ENCODE measurements around the gene FHL3. TPM values are rescaled to one million over a fixed set of nuclear protein-coding genes. Genes with fewer than 3 reads are reported as not detected.
A peak's percentile ranks its signal among the peaks of the same experiment; 100 is the strongest.

The FHL3 gene
- total and polyA plus RNA-seq, 9 of the 15 experiments (the other 6 are each of a cell fraction or from before 2014, with no cell fraction given), result 6.1 to 144 (median 34.1) TPM

DNA sequence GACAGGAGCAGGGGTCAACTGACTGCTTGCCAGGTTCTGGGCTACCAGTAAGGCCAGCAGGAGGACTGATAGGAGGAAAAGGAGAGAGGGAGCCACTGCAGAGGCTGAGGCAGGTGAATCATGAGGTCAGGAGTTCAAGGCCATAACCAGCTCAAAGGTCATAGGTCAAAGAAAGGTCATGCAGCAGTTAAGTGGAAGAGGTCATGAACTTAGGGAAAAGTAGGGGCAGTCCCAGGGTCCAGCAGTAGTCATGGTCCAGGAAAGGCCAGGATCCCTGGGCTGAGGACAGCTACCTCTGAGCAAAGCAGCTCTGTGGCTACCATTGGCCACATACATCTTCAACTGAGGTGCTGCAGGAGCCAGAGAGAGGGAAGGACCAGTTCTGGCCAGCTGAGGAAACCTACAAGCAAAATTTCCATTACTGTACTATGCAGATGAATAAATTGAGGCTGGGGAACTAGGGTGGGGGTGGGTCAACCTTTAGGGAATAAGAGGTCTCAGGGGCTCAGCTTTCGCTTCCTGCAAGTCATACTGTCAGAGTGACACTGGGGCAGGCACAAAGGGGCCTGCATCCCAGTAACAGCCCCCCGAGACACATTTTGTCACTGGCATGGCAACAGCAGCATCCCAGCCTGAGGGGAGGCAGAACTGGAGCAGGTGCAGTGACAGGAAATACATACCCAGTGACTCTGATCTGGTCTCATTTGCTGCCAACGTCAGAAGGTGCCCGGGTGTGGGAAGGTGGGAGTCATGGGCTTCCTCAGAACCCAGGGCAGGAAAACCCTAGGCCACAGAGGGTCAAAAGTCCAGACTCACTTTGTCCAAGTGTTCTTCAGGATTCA lies 53.3 kb downstream of the FHL3 start (continued):
- TF ChIP-seq, protein P1, sequence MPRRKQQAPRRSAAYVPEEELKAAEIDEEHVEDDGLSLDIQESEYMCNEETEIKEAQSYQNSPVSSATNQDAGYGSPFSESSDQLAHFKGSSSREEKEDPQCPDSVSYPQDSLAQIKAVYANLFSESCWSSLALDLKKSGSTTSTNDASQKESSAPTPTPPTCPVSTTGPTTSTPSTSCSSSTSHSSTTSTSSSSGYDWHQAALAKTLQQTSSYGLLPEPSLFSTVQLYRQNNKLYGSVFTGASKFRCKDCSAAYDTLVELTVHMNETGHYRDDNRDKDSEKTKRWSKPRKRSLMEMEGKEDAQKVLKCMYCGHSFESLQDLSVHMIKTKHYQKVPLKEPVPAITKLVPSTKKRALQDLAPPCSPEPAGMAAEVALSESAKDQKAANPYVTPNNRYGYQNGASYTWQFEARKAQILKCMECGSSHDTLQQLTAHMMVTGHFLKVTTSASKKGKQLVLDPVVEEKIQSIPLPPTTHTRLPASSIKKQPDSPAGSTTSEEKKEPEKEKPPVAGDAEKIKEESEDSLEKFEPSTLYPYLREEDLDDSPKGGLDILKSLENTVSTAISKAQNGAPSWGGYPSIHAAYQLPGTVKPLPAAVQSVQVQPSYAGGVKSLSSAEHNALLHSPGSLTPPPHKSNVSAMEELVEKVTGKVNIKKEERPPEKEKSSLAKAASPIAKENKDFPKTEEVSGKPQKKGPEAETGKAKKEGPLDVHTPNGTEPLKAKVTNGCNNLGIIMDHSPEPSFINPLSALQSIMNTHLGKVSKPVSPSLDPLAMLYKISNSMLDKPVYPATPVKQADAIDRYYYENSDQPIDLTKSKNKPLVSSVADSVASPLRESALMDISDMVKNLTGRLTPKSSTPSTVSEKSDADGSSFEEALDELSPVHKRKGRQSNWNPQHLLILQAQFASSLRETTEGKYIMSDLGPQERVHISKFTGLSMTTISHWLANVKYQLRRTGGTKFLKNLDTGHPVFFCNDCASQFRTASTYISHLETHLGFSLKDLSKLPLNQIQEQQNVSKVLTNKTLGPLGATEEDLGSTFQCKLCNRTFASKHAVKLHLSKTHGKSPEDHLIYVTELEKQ (CRISPR knock-in tag; IDR thresholded peaks at IDR 0.05), result no peak
- TF ChIP-seq HDAC3 (IDR thresholded peaks at IDR 0.05; ENCODE audit: borderline replicate concordance, partially characterized antibody) (no peak), EP400 (IDR thresholded peaks at IDR 0.05) (no peak), CEBPB (tag; IDR thresholded peaks at IDR 0.05) (no peak), SIX5 (IDR thresholded peaks at IDR 0.05; ENCODE audit: borderline replicate concordance in 1 of 2, insufficient read depth in 1 of 2, low read depth in 1 of 2, low read length in 2 of 2) (no peak), ESRRA (IDR thresholded peaks at IDR 0.05; ENCODE audit: borderline replicate concordance, low read depth) (peak; percentile 91), NR2C2 (CRISPR knock-in tag; IDR thresholded peaks at IDR 0.05) (peak; percentile 91), NR2C2 (tag; IDR thresholded peaks at IDR 0.05) (peak; percentile 89), TARDBP (IDR thresholded peaks at IDR 0.05) (no peak), ZBED1 (IDR thresholded peaks at IDR 0.05) (no peak)
- TF ChIP-seq, protein P2, sequence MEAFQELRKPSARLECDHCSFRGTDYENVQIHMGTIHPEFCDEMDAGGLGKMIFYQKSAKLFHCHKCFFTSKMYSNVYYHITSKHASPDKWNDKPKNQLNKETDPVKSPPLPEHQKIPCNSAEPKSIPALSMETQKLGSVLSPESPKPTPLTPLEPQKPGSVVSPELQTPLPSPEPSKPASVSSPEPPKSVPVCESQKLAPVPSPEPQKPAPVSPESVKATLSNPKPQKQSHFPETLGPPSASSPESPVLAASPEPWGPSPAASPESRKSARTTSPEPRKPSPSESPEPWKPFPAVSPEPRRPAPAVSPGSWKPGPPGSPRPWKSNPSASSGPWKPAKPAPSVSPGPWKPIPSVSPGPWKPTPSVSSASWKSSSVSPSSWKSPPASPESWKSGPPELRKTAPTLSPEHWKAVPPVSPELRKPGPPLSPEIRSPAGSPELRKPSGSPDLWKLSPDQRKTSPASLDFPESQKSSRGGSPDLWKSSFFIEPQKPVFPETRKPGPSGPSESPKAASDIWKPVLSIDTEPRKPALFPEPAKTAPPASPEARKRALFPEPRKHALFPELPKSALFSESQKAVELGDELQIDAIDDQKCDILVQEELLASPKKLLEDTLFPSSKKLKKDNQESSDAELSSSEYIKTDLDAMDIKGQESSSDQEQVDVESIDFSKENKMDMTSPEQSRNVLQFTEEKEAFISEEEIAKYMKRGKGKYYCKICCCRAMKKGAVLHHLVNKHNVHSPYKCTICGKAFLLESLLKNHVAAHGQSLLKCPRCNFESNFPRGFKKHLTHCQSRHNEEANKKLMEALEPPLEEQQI (IDR thresholded peaks at IDR 0.05), result no peak
- TF ChIP-seq, protein P3, sequence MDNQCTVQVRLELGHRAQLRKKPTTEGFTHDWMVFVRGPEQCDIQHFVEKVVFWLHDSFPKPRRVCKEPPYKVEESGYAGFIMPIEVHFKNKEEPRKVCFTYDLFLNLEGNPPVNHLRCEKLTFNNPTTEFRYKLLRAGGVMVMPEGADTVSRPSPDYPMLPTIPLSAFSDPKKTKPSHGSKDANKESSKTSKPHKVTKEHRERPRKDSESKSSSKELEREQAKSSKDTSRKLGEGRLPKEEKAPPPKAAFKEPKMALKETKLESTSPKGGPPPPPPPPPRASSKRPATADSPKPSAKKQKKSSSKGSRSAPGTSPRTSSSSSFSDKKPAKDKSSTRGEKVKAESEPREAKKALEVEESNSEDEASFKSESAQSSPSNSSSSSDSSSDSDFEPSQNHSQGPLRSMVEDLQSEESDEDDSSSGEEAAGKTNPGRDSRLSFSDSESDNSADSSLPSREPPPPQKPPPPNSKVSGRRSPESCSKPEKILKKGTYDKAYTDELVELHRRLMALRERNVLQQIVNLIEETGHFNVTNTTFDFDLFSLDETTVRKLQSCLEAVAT (IDR thresholded peaks at IDR 0.05), result no peak
- TF ChIP-seq, protein P4, sequence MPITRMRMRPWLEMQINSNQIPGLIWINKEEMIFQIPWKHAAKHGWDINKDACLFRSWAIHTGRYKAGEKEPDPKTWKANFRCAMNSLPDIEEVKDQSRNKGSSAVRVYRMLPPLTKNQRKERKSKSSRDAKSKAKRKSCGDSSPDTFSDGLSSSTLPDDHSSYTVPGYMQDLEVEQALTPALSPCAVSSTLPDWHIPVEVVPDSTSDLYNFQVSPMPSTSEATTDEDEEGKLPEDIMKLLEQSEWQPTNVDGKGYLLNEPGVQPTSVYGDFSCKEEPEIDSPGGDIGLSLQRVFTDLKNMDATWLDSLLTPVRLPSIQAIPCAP (CRISPR knock-in tag; IDR thresholded peaks at IDR 0.05; ENCODE audit: borderline replicate concordance), result no peak
- TF ChIP-seq, protein P5, sequence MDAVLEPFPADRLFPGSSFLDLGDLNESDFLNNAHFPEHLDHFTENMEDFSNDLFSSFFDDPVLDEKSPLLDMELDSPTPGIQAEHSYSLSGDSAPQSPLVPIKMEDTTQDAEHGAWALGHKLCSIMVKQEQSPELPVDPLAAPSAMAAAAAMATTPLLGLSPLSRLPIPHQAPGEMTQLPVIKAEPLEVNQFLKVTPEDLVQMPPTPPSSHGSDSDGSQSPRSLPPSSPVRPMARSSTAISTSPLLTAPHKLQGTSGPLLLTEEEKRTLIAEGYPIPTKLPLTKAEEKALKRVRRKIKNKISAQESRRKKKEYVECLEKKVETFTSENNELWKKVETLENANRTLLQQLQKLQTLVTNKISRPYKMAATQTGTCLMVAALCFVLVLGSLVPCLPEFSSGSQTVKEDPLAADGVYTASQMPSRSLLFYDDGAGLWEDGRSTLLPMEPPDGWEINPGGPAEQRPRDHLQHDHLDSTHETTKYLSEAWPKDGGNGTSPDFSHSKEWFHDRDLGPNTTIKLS (IDR thresholded peaks at IDR 0.05; ENCODE audit: borderline replicate concordance, low read depth), result no peak
